HepG2 (cell line): ENCODE measurements around the gene ADRA1B. TPM values are rescaled to one million over a fixed set of nuclear protein-coding genes. Genes with fewer than 3 reads are reported as not detected.

Experiments used
- ATAC-seq: fragments of 200-7000 bp; cut with Tn5 transposase; 3 replicates; pipeline ENCODE4 v1.9.1; 2020; ENCODE audit warnings: mild to moderate bottlenecking, moderate library complexity
- BruUV-seq: library from RNA; stranded (reverse); fragments of 400-500 nt; replicated peaks from 2 replicates; lab custom pipeline; 2021; lab: Mats Ljungman, UMichigan
- CTCF ChIA-PET: fragments of 300-600 bp; formaldehyde crosslinking; extraction: SDS; loops from one replicate; lab custom pipeline; 2021; ENCODE audit warnings: low total read pairs, inconsistent platforms, low intra/inter-chr PET ratio; lab: Yijun Ruan, JAX
- POLR2A ChIA-PET: fragments of 350-600 bp; sonication (Branson Sonifier 250); formaldehyde crosslinking; loops from one replicate; lab custom pipeline; 2020; ENCODE audit warnings: antibody characterized with exemption, inconsistent platforms; lab: Yijun Ruan, JAX
- DNase-seq: peaks from one replicate; pipeline ENCODE4 v3.0.0-alpha.2; 2015; ENCODE audit warnings: low spot score
- FAIRE-seq: peaks from 3 replicates; lab custom pipeline; 2011; peaks lifted over from hg19 to GRCh38; lab: Jason Lieb, UNC
- H2AFZ ChIP-seq: one replicate; pipeline ENCODE4 v1.6.1; 2011; ENCODE audit warnings: low read length, inconsistent platforms
- H3K27ac ChIP-seq: fragments of 300-600 bp; 3 replicates; pipeline ENCODE4 v1.8.0; 2011; ENCODE audit warnings: mixed run types, mild to moderate bottlenecking, mixed read lengths, low read length, inconsistent platforms; ENCODE audit not compliant: insufficient read depth; ENCODE audit errors: extremely low read length
- H3K27me3 ChIP-seq, 2 experiments: fragments of 200-600 bp in 1 of 2; 2 replicates in 1 of 2; 3 replicates in 1 of 2; pipeline versions ENCODE4 v1.6.0 to v1.8.0; 2011; ENCODE audit warnings: low read length in 2 of 2, mild to moderate bottlenecking in 2 of 2, moderate library complexity in 2 of 2, inconsistent platforms in 1 of 2; ENCODE audit not compliant: insufficient read depth in 2 of 2, control insufficient read depth in 1 of 2
- H3K36me3 ChIP-seq, 2 experiments: fragments of 200-600 bp in 1 of 2; replicated peaks in 1 of 2; 2 replicates in 1 of 2; 3 replicates in 1 of 2; pipeline versions ENCODE4 v1.5.1 to v1.8.0; 2011; ENCODE audit warnings: low read length in 2 of 2, inconsistent platforms in 1 of 2; ENCODE audit not compliant: insufficient read depth in 2 of 2, control insufficient read depth in 1 of 2
- H3K4me1 ChIP-seq: 2 replicates; pipeline ENCODE4 v1.5.1; 2012; ENCODE audit warnings: low read length, inconsistent platforms; ENCODE audit not compliant: insufficient read depth
- H3K4me2 ChIP-seq: 2 replicates; pipeline ENCODE4 v1.6.0; 2011; ENCODE audit warnings: low read depth, low read length, inconsistent platforms
- H3K4me3 ChIP-seq, 3 experiments: fragments of 200-600 bp in 1 of 3; sonication (generic), shearing (Covaris generic) in 1 of 3; replicated peaks in 1 of 3; 2 replicates each; pipeline ENCODE4 v1.5.1; 2011 to 2016; ENCODE audit warnings: low read length in 3 of 3, inconsistent platforms in 2 of 3, low read depth in 2 of 3, mild to moderate bottlenecking in 2 of 3, control low read depth in 1 of 3, mixed read lengths in 1 of 3; ENCODE audit not compliant: insufficient read depth in 1 of 3
- H3K79me2 ChIP-seq: one replicate; pipeline ENCODE4 v1.6.1; 2011; ENCODE audit warnings: low read length, inconsistent platforms; ENCODE audit not compliant: insufficient read depth
- H3K9ac ChIP-seq: 2 replicates; pipeline ENCODE4 v1.6.0; 2011; ENCODE audit warnings: mild to moderate bottlenecking, low read depth, low read length, inconsistent platforms; ENCODE audit not compliant: insufficient read depth
- H3K9me3 ChIP-seq: 2 replicates; pipeline ENCODE4 v1.5.1; 2012; ENCODE audit warnings: mild to moderate bottlenecking, low read length
- H4K20me1 ChIP-seq: 2 replicates; pipeline ENCODE4 v1.6.0; 2011; ENCODE audit warnings: inconsistent platforms, mild to moderate bottlenecking, low read length, moderate library complexity; ENCODE audit not compliant: insufficient read depth
- AHR ChIP-seq: IDR thresholded peaks from 2 replicates; pipeline ENCODE4 v1.6.1; 2018; ENCODE audit warnings: missing genetic modification reagents, missing compliant biosample characterization
- KLF11 ChIP-seq: IDR thresholded peaks from 2 replicates; pipeline ENCODE4 v1.6.1; 2016; ENCODE audit warnings: missing compliant biosample characterization
- RAD21 ChIP-seq: fragments of 450-650 bp; formaldehyde crosslinking; IDR thresholded peaks from 2 replicates; pipeline ENCODE4 v1.5.0; 2020; ENCODE audit warnings: mild to moderate bottlenecking
- RELA ChIP-seq: sonication (generic); formaldehyde crosslinking; IDR thresholded peaks from 2 replicates; pipeline ENCODE4 v1.4.0; 2020; ENCODE audit warnings: missing genetic modification reagents
- SIN3B ChIP-seq: fragments of 150-350 bp; IDR thresholded peaks from 2 replicates; pipeline ENCODE4 v1.6.1; 2014; ENCODE audit warnings: low read length
- TOE1 ChIP-seq: sonication (generic); formaldehyde crosslinking; IDR thresholded peaks from 2 replicates; pipeline ENCODE4 v1.4.0; 2020; ENCODE audit warnings: mild to moderate bottlenecking, missing genetic modification reagents
- TP53 ChIP-seq: sonication (generic); formaldehyde crosslinking; conservative IDR thresholded peaks from 2 replicates; pipeline ENCODE4 v1.4.0; 2020; ENCODE audit warnings: missing genetic modification reagents
- ZNF12 ChIP-seq: sonication (generic); formaldehyde crosslinking; IDR thresholded peaks from 2 replicates; pipeline ENCODE4 v1.5.0; 2020; ENCODE audit warnings: missing genetic modification reagents
- ZNF577 ChIP-seq: sonication (generic); formaldehyde crosslinking; IDR thresholded peaks from 2 replicates; pipeline ENCODE4 v1.4.0; 2020; ENCODE audit warnings: mild to moderate bottlenecking, low read depth, missing genetic modification reagents, borderline replicate concordance
- ZNF878 ChIP-seq: sonication (generic); formaldehyde crosslinking; IDR thresholded peaks from 2 replicates; pipeline ENCODE4 v1.8.1; 2023; ENCODE audit warnings: mild to moderate bottlenecking, missing genetic modification reagents, moderate library complexity
- WGBS: methylation state at CpG from one replicate; pipeline ENCODE4 v1.1.6; 2017; ENCODE audit warnings: low lambda C conversion rate; 5-methylcytosine and 5-hydroxymethylcytosine counted together
- in situ Hi-C: cut with HindIII; loops from 2 replicates; pipeline ENCODE4 v1.10.0; 2017; ENCODE audit warnings: low pct_unique_long_range_greater_than_20kb; ENCODE audit not compliant: extremely low pct_ligation_motif_present
- intact Hi-C: fragments of 100-400 bp; cut with micrococcal nuclease; formaldehyde crosslinking; loops from one replicate; pipeline ENCODE4 v1.10.0; 2022; ENCODE audit not compliant: unreplicated experiment
- polyA plus RNA-seq, 8 experiments: library from polyadenylated mRNA; depleted of rRNA in 3 of 8; stranded (reverse) in 7 of 8; unstranded in 1 of 8; fragments of >200 nt; fragmentation: Illumina TruSeq in 4 of 8; extraction: Trizol in 4 of 8; gene quantifications; 2 replicates each; pipeline versions ENCODE4 v1.2.1 to v1.2.3, GENCODE V29; 2011 to 2016; ENCODE audit warnings: low read depth in 4 of 8, missing spikeins in 1 of 8, mixed read lengths in 1 of 8; ENCODE audit not compliant: insufficient read depth in 1 of 8
- total RNA-seq, 5 experiments: library from RNA; depleted of rRNA; stranded (reverse); fragments of >200 nt; fragmentation: Illumina TruSeq; extraction: Trizol; gene quantifications; 2 replicates each; pipeline ENCODE4 v1.2.3, GENCODE V29; 2016; ENCODE audit warnings: low read depth in 1 of 5
- TF ChIP-seq, protein P1 (sequence below): sonication (generic); formaldehyde crosslinking; IDR thresholded peaks from 2 replicates; pipeline ENCODE4 v1.5.0; 2020; ENCODE audit warnings: missing genetic modification reagents
- TF ChIP-seq, protein P2 (sequence below): sonication (generic); formaldehyde crosslinking; IDR thresholded peaks from 2 replicates; pipeline ENCODE4 v1.5.1; 2020; ENCODE audit warnings: mild to moderate bottlenecking, missing genetic modification reagents, borderline replicate concordance
- TF ChIP-seq, protein P3 (sequence below): sonication (generic); formaldehyde crosslinking; IDR thresholded peaks from 2 replicates; pipeline ENCODE4 v1.8.0; 2022; ENCODE audit warnings: missing genetic modification reagents, mild to moderate bottlenecking, inconsistent platforms, borderline replicate concordance

The ADRA1B gene
- total and polyA plus RNA-seq, 2 of the 13 experiments (the other 11 are each of a cell fraction or from before 2014, with no cell fraction given), result not detected

DNA sequence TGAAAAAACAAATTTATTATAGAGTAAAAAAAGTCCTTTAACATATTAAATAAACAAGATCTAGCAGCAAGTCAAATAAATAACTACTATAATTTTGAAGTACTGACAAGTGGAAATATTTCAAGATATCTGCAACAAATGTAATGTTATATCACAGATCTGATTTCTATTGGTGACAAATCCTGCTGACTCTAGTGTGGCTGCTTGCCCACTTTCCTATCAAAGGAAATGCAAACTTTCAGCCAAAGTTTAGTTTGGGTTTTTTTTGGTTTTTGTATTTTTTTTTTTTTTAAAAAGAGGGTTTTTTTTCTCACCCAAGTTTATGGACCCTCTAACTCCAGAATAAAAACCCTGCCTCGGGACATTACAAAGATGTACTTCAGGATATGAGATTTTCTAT is 12.9 kb downstream of the ADRA1B start:
- H2AFZ ChIP-seq, result no peak overlapping the region
- H4K20me1 ChIP-seq, result no peaks in the 10 kb centered on the region
- H3K4me1 ChIP-seq, result no peaks in the 10 kb centered on the region
- 0% methylated on average over 1 of the region's 1 CpG for WGBS
- no peak overlapping the region for H3K4me3 ChIP-seq
- no peak for DNase-seq
- no peak overlapping the region for H3K4me2 ChIP-seq
- ATAC-seq, result no peak
- TF ChIP-seq TOE1 (CRISPR knock-in tag), result no peak
- no peak for TF ChIP-seq AHR (CRISPR knock-in tag)
- TF ChIP-seq ZNF878, result no peak
- no peak for TF ChIP-seq ZNF577
- no peak for TF ChIP-seq TP53 (CRISPR knock-in tag)
- TF ChIP-seq KLF11 (CRISPR knock-in tag), result no peak
- TF ChIP-seq, all 625 proteins: peak for 0
- no peak for FAIRE-seq
- Histone ChIP-seq H3K27me3 (peaks cover 0 to 22% of the 10 kb centered on the region in 2 experiments; a peak in 2 of 5 replicates), H3K36me3 (no peaks in the 10 kb centered on the region), H3K27ac (no peak overlapping the region), H3K9ac (no peak overlapping the region), H3K79me2 (no peaks in the 10 kb centered on the region), H3K9me3 (no peaks in the 10 kb centered on the region)
- intact Hi-C loops (no loop called here), in situ Hi-C loops (no loop called here)
- ChIA-PET CTCF (no interaction called here), POLR2A (no interaction called here)
- BruUV-seq, result no TSS peak

DNA sequence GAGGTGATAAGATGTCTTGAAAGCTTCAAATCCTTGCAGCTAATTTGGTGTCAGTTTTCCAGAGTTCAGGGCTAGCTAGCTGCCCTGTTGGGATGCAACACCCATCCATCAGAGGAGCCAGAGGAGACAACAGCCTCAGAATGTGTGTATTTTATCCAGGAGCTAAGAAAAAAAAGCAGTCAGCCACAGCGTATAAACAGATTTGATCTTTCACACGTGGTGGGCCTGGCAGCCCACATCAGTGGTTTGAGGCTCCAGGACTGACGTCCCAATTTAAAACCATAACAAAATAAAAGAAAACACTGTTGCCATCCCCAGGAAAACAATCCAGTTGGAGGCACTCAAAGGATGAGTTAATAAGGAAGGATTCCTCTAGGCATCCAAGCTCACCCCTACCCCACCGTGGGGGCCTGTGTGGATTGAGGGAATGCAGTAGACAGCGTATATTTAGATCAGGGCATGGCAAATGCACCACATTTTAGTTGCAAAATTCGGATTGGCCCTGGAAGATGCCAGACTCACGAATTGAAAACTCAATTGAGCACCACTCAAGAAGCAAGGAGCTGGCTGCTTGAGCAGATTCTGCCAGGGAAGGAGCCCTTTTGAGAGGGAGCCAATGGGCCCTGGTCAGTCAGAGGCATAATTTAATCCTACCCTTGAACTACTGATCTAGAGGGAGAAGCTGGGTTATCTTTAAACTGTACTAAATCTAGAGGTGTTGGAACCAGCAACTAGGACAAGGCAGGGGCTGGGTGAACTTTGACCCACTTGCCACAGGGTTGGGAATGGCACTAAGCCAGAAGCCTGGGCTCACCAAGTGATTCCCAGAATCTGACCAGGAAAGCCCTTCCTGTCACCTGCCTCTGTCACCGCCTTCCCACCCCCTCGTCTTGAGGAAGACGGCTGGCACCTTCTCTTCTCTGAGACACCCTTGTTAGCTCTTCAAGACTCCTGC is 17.5 kb downstream of the ADRA1B start:
- no peak overlapping the region for H3K27ac ChIP-seq
- ATAC-seq (no peak), DNase-seq (no peak), FAIRE-seq (no peak)
- no TSS peak for BruUV-seq
- in situ Hi-C loops (no loop called here), intact Hi-C loops (no loop called here)
- ChIA-PET POLR2A (no interaction called here), CTCF (no interaction called here)
- H3K4me1 ChIP-seq, result no peaks in the 10 kb centered on the region
- H3K9me3 ChIP-seq, result no peaks in the 10 kb centered on the region
- H3K36me3 ChIP-seq, result no peaks in the 10 kb centered on the region
- H2AFZ ChIP-seq, result no peak overlapping the region
- H3K79me2 ChIP-seq, result no peaks in the 10 kb centered on the region
- no peak overlapping the region for H3K4me3 ChIP-seq
- no peaks in the 10 kb centered on the region for H3K27me3 ChIP-seq
- 27% methylated on average over 9 of the region's 10 CpGs for WGBS
- H4K20me1 ChIP-seq, result no peaks in the 10 kb centered on the region
- H3K4me2 ChIP-seq, result no peak overlapping the region
- no peak overlapping the region for H3K9ac ChIP-seq
- TF ChIP-seq, protein P1, sequence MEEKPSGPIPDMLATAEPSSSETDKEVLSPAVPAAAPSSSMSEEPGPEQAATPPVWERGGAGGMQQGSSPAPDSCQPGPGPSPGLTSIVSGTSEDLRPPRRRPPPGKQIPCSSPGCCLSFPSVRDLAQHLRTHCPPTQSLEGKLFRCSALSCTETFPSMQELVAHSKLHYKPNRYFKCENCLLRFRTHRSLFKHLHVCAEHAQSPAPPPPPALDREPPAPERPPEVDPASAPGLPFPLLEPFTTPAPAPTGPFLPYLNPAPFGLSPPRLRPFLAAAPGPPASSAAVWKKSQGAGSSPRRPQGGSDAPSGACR, result no peak
- TF ChIP-seq, protein P2, sequence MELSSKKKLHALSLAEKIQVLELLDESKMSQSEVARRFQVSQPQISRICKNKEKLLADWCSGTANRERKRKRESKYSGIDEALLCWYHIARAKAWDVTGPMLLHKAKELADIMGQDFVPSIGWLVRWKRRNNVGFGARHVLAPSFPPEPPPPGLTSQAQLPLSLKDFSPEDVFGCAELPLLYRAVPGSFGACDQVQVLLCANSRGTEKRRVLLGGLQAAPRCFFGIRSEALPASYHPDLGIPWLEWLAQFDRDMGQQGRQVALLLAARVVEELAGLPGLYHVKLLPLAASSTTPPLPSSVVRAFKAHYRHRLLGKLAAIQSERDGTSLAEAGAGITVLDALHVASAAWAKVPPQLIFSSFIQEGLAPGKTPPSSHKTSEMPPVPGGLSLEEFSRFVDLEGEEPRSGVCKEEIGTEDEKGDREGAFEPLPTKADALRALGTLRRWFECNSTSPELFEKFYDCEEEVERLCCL, result no peak
- TF ChIP-seq RELA (CRISPR knock-in tag) (no peak), RAD21 (CRISPR knock-in tag) (no peak), ZNF12 (no peak), SIN3B (no peak)
- TF ChIP-seq, protein P3, sequence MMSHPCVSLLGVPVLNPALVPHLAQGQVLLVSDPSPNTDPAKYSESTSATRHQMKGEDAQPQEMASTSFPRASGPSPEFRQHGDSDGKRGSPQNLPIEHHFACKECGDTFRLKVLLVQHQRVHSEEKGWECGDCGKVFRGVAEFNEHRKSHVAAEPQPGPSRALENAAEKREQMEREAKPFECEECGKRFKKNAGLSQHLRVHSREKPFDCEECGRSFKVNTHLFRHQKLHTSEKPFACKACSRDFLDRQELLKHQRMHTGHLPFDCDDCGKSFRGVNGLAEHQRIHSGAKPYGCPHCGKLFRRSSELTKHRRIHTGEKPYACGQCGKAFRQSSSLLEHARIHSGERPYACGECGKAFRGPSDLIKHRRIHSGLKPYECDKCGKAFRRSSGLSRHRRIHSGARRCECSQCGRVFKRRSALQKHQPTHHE (CRISPR knock-in tag), result no peak
